IPS-NIHi11 (cell line): ENCODE data around the gene ZDBF2.
"Not testable (repeated sequence)": the region's sequence is repeated elsewhere in the genome, so short reads cannot be mapped to it uniquely, and the experiment has no call there.

ENCODE experiments used
- DNase-seq: peaks from one replicate; pipeline ENCODE4 v3.0.0; 2012; ENCODE audit warnings: mixed read lengths, low spot score

The ZDBF2 gene

DNA sequence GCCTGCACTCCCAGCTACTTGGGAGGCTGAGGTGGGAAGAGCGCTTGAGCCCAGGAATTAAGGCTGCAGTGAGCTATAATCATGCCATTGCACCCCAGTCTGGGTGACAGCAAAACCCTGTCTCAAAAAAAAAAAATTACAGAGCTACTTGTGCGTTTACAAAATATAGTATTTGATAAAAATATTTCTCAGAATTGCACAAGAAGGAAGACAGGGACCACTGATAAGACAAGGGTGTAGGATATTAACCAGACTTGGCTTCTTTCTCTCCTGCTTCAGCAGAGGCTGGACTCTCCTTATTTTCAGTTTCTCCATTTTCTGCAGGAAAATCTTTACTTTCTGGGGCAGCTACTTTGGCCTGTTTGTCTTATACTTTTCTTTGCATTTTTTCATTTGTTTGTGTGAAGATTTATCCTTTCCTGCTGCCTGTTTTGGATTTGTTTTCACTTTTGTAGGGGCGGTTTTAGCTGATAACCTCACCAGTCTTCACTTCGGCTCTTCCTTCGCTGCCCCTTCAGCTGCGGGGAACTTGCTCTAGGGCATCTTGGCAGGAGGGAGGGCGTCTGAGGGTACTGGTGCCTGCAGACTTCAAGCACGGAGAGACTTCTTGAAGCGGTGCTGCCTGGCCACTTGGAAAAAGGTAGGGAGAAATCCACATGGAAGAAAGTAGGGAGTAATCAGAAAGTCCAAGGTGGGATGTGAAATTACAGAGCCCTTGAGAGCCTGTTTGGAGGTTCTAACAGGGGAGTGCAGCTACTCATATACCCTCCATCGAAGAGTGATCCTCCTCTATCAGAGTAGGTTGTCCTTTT lies 14.9 kb upstream of the ZDBF2 start:
- DNase-seq: no peak

DNA sequence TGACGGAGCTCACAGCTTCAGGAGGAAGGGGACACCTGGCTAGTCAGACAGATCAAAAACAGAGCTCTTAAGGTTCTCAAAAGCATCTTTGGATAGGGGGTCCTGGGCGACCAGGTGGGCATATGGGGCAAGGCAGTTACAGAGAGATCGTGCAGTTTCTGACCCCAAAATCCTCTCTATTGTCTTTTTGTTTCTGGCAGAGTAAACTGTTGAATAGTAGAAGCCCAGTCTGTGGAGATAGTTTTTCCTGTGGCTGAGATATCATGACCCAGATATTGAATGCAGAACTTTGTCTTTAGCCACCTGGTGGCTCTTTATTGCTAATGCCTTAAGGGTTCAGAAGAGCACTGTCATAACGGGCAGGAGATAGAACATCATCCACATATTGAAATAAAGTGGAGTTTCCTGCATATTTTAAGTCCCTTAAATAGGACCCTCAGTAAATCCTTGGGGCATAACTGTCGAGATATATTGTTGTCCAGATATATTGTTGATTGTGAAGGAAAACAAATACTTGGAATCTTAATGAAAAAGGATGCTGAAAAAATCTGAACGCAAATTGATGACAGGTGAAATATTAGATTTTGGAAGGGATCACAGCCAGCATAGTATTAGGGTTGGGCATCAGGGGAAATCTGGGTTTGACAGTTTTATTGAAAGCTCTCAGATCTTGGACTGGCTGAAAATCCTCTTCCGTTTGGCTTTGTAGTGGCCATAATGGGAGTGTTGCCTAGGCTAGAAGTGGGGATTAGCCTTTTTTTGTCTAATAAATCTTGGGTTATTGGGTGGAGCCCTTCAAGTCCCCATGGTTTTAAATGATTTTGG lies 14.1 kb upstream of the ZDBF2 start:
- no peak for DNase-seq

DNA sequence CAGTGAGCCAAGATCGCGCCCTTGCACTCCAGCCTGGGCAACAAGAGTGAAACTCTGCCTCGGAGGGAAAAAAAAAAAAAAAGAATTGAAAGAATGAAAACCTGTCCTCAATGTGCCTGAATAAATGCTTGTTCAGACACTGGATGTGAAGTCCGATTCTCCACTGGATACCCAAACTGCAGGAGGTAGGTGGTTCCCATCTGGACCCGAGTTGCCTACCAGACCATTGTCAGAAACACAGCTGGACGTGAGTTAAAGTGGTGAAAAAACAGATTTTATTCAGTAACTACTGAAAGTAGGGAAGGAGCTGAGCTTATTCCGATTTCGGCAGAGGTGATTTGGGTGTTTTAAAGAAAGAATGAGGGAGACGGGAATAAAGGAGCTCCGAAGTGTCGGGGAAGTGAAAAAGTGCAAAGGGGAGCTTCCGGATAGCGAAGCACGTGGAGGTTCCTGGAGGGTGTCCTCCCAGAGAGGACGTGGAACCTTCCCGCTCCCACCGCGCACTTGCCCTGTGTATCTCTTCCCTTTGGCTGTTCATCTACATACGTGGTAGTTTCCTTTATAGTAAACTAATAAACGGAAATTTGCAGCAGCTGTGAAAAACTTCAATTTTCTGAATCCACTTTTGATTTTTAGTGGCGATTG lies 10.4 kb upstream of the ZDBF2 start:
- DNase-seq: no peak

- DNase-seq: no peak
Observed at GRCh38 chr2:206266130-206267125, 8.0 kb upstream of the ZDBF2 start.

GRCh38 chr2:206267567-206267966 lies 6.9 kb upstream of the ZDBF2 start:
- DNase-seq: peak; percentile 27

GRCh38 chr2:206271065-206271464 lies 3.4 kb upstream of the ZDBF2 start:
- DNase-seq: no peak

GRCh38 chr2:206273905-206274304 lies 558 bp upstream of the ZDBF2 start:
- DNase-seq: no peak

GRCh38 chr2:206275312-206276055 lies 1.0 kb downstream of the ZDBF2 start:
- peak; percentile 15 for DNase-seq

DNA sequence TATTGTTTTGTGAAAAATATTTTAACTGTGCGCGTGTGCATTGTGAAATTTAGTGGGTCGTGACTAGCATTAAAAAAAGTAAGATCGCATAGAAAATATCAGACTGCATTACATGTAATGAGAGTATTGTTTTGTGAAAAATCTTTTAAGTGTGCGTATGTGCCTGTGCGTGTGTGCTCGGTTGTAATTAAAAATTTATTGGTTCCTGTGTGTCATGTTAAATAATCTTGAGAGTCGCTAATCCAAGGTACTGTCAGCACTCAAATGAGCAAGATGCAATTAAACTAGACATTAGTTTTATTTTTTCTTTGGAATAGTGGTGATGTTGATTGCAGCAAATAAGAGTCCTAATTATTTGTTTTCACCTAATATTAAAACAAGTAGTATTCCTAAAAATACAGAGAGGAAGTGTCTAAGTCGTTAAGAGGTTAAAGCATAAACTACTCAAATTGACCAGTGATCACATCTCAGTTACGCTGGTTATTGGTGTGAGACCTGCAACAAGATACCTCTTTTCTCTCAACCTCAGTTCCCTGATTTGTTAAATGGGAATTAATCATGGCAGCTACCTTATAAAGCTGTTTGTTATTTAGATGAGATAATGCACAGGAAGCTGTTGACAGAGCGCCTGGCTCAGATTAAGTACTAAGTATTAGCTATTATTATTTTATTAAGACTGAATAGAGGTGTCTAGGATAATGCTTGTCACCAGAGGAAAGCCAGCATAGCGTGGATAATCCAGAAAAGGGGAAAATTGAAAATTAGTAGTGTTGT lies 1.9 kb downstream of the ZDBF2 start:
- DNase-seq: no peak

GRCh38 chr2:206277503-206277902 lies 3.0 kb downstream of the ZDBF2 start:
- DNase-seq: no peak

GRCh38 chr2:206282746-206283145 lies 8.3 kb downstream of the ZDBF2 start:
- DNase-seq: no peak

DNA sequence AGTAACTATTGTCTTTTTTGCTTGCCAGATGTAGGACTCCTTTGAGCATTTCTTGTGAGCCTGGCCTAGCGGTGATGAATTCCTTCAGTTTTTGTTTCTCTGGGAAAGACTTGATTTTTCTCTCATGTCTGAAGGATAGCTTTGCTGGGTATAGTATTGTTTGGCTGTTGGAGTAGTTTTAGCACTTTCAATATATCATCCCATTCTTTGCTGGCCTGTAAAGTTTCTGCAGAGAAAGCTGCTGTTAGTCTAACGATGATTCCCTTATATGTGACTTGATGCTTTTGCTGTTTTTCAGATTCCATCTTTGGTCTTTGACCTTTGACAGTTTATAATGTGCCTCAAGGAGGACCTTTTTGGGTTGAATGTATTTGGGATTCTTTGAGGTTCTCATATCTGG lies 12.7 kb downstream of the ZDBF2 start:
- no peak for DNase-seq

DNA sequence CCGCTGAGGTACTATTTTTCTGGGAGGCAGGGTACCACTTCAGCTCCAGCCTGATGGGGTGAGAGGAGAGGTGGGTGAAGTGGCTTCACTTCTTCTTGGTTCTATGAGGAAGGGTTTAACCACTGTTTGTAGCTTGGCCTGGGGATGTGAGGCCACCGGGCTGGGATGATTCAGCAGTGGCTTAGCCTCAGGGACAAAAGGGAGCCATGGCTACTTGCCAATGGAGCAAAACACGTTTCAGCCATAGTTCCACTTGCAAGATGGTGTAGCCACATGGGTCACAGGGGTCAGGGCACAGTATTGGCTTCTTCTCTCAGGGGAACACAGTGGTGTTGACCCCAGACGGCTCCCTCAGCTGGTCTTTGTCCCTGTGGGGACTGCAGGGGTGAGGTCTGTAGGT lies 14.9 kb downstream of the ZDBF2 start:
- no peak for DNase-seq

DNA sequence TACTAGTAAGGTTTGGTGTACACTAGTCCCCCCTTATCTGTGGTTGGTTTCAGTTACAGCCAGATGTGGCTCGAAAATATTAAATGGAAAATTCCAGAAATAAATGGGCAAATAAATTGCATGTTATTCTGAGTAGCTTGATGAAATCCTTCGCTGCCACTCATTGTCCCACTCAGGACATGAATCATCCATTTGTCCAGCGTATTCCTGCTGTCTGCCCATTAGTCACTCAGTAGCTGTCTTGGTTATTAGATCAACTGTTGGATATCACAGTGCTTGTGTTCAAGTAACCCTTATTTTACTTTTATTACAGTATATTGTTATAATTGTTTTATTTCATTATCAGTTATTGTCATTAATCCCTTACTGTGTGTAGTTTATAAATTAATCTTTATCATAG lies 21.7 kb downstream of the ZDBF2 start:
- no peak for DNase-seq

- not testable (repeated sequence) for DNase-seq
Observed at GRCh38 chr2:206299608-206300007, 25.1 kb downstream of the ZDBF2 start.

DNA sequence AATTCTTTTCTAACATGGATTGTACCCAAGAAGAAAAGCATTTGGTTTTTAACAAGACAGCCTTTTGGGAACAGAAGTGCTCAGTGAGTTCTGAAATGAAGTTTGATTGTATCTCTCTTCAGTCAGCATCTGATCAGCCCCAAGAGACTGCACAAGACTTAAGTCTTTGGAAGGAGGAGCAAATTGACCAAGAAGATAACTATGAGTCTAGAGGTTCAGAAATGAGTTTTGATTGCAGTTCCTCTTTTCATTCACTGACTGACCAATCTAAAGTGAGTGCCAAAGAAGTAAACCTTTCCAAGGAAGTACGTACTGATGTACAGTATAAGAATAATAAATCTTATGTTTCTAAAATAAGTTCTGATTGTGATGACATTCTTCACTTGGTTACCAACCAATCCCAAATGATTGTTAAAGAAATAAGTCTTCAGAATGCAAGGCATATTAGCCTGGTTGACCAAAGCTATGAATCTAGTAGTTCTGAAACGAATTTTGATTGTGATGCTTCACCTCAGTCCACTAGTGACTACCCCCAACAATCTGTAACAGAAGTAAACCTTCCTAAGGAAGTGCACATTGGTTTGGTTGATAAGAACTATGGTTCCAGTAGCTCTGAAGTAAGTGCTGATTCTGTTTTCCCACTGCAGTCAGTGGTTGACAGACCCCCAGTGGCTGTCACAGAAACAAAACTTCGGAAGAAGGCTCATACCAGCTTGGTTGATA lies 31.2 kb downstream of the ZDBF2 start:
- no peak for DNase-seq

DNA sequence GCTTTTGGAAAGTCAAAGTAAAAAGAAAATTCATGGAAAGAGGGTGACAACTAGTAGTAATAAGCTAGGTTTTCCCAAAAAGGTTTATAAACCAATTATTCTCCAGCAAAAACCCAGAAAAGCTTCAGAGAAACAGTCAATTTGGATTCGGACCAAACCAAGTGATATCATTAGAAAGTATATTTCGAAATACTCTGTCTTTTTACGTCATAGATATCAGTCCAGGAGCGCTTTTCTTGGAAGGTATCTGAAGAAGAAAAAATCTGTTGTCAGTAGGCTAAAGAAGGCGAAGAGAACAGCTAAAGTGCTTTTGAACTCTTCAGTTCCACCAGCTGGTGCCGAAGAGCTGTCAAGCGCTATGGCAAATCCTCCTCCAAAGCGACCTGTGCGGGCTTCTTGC lies 36.6 kb downstream of the ZDBF2 start:
- no peak for DNase-seq

GRCh38 chr2:206316141-206316540 lies 41.7 kb downstream of the ZDBF2 start:
- no peak for DNase-seq

DNA sequence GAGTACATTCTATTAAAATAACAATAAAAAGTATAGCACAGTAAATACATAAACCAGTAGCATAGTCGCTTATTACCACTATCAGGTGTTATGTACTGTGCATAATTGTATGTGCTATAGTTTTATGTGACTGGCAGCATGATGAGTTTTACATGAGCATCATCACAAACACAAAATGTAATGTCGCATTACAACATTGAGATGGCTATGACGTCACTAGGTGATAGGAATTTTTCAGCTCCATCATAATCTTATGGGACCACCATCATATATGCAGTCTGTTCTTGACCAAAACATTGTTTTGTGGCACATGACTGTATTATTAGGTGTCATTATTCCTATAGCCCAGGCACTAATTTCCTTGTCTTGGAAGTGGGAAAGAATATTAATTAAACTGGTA lies 48.6 kb downstream of the ZDBF2 start:
- DNase-seq: no peak
